HFF-Myc (cell line): ENCODE data around the gene SLC66A2.
"Not testable (repeated sequence)": the region's sequence is repeated elsewhere in the genome, so short reads cannot be mapped to it uniquely, and the experiment has no call there.

Experiments
- DNase-seq: peaks from one replicate; pipeline ENCODE4 v3.0.0-alpha.2; 2011; ENCODE audit warnings: low read depth; ENCODE audit errors: extremely low read depth
- H3K4me3 ChIP-seq: replicated peaks from 2 replicates; pipeline ENCODE4 v1.5.1; 2011; ENCODE audit warnings: low read depth, mild to moderate bottlenecking, control low read depth, low read length
- TF ChIP-seq, protein P1 (sequence below): IDR thresholded peaks from 2 replicates; pipeline ENCODE4 v1.5.1; 2012; ENCODE audit warnings: mild to moderate bottlenecking, low read depth, low read length, control low read depth; ENCODE audit errors: missing control alignments

Gene SLC66A2

GRCh38 chr18:79881695-79882094 is 69.8 kb downstream of the SLC66A2 start:
- no peak for DNase-seq
- TF ChIP-seq, protein P1, sequence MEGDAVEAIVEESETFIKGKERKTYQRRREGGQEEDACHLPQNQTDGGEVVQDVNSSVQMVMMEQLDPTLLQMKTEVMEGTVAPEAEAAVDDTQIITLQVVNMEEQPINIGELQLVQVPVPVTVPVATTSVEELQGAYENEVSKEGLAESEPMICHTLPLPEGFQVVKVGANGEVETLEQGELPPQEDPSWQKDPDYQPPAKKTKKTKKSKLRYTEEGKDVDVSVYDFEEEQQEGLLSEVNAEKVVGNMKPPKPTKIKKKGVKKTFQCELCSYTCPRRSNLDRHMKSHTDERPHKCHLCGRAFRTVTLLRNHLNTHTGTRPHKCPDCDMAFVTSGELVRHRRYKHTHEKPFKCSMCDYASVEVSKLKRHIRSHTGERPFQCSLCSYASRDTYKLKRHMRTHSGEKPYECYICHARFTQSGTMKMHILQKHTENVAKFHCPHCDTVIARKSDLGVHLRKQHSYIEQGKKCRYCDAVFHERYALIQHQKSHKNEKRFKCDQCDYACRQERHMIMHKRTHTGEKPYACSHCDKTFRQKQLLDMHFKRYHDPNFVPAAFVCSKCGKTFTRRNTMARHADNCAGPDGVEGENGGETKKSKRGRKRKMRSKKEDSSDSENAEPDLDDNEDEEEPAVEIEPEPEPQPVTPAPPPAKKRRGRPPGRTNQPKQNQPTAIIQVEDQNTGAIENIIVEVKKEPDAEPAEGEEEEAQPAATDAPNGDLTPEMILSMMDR = no peak
- no peak overlapping the region for H3K4me3 ChIP-seq

DNA sequence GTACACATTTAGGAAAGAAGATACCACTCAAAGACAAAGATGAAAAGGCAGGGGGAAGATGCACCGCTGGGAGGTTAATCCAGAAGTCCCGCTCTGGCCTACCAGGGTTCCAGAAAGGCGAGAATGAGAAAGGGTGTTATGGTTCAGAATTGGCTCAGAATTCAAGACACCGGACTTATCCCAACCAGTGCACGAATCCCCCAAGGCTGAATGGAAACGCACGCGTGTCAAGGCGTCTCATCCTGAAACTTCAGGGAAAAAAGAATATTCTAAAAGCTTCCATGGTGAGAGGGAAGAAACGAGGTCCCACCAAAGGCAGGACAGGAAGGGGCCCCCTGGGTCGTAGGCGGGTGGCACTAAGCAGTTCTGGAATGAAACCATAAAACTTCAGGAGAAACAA is 71.9 kb downstream of the SLC66A2 start:
- no peak overlapping the region for H3K4me3 ChIP-seq
- TF ChIP-seq, protein P1 = no peak
- no peak for DNase-seq

- DNase-seq = no peak
- no peak overlapping the region for H3K4me3 ChIP-seq
- TF ChIP-seq, protein P1 = no peak
These were observed 72.6 kb downstream of the SLC66A2 start for GRCh38 chr18:79878741-79879378.

GRCh38 chr18:79878246-79878645 is 73.2 kb downstream of the SLC66A2 start:
- DNase-seq, H3K4me3 ChIP-seq: not testable (repeated sequence)

GRCh38 chr18:79877163-79878091 is 74.0 kb downstream of the SLC66A2 start:
- no peak overlapping the region for H3K4me3 ChIP-seq
- DNase-seq = no peak
- TF ChIP-seq, protein P1 = no peak

DNA sequence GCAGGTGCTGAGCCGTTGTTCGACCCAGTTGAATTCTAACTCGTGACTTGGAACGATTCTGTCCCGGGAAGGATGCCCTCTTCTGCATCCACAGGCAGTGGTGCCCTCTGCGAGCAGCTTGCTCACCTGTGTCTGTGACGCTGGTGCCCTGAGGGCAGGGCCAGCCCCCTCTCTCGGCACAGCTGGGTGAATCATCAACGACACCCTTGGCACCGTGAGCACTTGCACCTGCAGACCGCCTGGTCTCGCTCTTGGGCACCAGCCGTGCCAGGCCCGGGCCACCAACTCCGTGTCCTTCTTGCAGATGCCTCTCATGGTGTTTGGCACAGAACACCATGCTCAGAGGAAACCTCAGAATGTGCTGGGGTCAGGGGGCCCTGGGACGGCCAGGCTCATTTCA is 75.0 kb downstream of the SLC66A2 start:
- no peak for DNase-seq
- no peak overlapping the region for H3K4me3 ChIP-seq

More for the DNA sequence above, 75.0 kb downstream of the SLC66A2 start:
- TF ChIP-seq, protein P1 = no peak
